DOHH2 (cell line): ENCODE data around the gene SIK1.
"Not testable (repeated sequence)": the region's sequence is repeated elsewhere in the genome, so short reads cannot be mapped to it uniquely, and the experiment has no call there.

ENCODE experiments used
- EZH2phosphoT487 ChIP-seq: fragments of 200-600 bp; sonication (generic); IDR thresholded peaks from 2 replicates; pipeline ENCODE4 v1.6.1; 2017; ENCODE audit warnings: borderline replicate concordance, mild to moderate bottlenecking, antibody characterized with exemption, low read length, moderate library complexity, mixed read lengths
- TF ChIP-seq, protein P1 (sequence below): fragments of 200-600 bp; sonication (generic); IDR thresholded peaks from one replicate; pipeline ENCODE4 v1.5.1; 2014; ENCODE audit warnings: antibody characterized with exemption, mild to moderate bottlenecking, low read depth, low read length; ENCODE audit not compliant: poor library complexity, severe bottlenecking

DNA sequence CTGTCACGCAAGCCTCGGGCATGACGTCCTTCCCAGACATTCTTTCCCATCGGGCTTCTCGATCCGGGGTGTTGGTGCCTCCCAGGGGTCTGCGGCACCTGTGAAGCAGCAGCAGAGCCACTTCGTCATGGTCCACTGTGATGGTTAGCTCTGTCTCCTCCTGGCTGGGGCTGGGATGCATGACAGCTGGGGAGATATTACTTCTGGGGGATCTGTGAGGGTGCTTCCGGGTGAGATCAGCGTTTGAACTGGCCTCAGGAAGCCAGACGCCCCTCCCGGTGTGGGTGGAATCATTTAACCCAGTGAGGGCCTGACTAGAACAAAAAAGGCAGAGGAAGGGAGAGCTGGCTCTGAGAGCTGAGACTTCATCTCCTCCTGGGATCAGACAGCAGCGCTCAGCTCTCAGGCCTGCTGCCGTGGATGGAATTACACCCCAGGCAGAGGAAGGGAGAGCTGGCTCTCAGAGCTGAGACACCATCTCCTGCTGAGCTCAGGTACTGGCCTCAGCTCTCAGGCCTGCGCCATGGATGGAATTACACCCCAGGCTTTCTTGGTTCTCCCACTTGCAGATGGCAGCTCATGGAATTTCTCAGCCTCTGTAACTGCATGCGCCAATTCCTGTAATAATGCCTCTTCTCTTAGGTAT is 44.8 kb upstream of the SIK1 start:
- TF ChIP-seq, protein P1, sequence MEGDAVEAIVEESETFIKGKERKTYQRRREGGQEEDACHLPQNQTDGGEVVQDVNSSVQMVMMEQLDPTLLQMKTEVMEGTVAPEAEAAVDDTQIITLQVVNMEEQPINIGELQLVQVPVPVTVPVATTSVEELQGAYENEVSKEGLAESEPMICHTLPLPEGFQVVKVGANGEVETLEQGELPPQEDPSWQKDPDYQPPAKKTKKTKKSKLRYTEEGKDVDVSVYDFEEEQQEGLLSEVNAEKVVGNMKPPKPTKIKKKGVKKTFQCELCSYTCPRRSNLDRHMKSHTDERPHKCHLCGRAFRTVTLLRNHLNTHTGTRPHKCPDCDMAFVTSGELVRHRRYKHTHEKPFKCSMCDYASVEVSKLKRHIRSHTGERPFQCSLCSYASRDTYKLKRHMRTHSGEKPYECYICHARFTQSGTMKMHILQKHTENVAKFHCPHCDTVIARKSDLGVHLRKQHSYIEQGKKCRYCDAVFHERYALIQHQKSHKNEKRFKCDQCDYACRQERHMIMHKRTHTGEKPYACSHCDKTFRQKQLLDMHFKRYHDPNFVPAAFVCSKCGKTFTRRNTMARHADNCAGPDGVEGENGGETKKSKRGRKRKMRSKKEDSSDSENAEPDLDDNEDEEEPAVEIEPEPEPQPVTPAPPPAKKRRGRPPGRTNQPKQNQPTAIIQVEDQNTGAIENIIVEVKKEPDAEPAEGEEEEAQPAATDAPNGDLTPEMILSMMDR, result not testable (repeated sequence)
- not testable (repeated sequence) for TF ChIP-seq EZH2phosphoT487
